ENCODE measurements around the gene CENPN.

Gene CENPN

DNA sequence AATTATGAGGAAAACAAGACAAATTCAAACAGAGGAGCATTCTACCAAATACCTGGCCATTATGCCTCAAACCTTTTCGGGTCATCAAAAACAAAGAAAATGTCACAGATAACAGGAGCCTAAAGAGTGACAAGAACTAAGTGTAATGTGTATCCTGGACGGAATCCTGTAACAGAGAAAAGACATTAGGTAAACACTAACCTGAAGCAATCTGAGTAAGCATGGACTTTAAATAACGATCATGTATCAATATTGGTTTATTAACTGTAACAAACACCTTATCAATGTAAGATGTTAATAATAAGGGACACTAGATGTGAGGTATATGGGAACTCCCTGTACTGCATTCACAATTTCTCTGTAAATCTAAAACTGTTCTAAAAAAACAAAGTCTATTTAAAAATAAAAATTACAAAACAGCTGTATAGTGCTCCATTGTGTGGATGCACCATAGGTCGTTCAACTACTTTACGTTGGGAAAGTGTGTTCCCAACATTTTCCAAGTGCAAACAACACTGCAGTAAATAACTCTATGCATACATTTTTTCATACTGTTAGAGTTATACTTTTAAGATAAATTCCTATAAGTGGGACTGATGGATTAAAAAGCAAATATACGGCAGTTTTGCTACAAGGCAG is 15.1 kb upstream of the CENPN start:
- no peak for DNase-seq (ENCODE audit: low read depth in 2 of 2)

DNA sequence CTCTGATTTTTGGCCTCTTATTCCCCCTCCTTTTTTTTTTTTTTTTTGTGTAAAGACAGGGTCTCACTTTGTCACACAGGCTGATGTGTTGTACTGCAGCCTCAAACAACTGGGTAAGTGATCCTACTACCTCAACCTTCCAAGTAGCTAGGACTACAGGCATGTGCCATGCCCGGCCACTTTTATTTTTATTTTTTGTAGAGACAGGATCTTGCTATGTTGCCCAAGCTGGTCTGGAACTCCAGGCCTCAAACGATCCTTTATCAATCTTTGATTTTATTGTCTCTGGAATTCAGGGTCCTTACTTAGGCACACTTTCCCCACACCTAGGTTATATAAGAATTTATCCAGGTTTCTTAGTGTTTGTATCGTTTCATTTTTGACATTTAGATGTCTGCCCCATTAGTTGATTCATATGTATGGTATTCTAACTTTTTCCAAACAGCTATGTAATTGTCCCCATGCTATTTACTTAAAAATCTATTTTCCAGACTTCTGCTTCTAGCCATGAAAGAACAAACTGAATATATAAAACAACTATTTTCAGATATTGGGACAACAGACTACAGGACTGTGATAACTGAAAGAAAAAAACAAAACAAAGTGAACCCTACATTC is 14.2 kb upstream of the CENPN start:
- no peak for DNase-seq (ENCODE audit: low read depth in 2 of 2)

GRCh38 chr16:80993307-80993706 is 13.7 kb upstream of the CENPN start:
- no peak for DNase-seq (ENCODE audit: low read depth in 2 of 2)

DNA sequence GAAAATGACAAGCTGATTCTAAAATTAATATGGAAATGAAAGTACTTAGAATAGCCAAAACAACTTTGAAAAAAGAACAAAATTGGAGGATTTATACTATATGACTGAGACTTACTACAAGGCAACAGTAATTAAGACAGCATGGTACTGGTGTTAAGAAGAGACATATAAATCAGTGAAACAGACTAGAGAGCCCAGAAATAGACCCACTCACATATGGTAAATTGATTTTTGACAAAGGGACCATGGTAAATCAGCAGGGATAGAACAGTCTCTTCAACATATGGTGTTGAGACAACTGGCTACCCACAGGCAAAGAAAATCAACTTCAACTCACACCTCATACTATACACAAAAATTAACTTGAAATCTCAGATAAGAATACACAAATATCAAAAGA is 13.2 kb upstream of the CENPN start:
- DNase-seq (ENCODE audit: low read depth in 2 of 2): no peak

DNA sequence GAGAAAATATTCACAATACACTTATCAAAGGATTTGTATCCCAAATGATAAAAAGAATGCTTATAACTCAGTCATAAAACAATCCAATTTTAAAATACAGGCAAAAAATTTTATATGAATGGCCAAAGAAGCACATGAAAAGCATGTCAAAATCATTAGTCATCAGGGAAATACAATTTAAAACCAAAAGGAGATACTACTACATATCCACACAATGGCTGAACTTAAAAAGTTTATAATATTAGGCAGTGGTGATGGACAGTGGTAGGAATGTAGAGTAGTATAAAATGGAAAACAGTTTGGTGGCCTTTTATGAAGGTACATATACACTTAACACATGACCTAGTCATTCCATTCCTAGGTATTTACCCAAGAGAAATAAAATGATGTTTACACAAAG is 12.6 kb upstream of the CENPN start:
- DNase-seq (ENCODE audit: low read depth in 2 of 2): no peak

GRCh38 chr16:80996688-80997138 is 10.3 kb upstream of the CENPN start:
- DNase-seq (ENCODE audit: low read depth in 2 of 2): no peak

DNA sequence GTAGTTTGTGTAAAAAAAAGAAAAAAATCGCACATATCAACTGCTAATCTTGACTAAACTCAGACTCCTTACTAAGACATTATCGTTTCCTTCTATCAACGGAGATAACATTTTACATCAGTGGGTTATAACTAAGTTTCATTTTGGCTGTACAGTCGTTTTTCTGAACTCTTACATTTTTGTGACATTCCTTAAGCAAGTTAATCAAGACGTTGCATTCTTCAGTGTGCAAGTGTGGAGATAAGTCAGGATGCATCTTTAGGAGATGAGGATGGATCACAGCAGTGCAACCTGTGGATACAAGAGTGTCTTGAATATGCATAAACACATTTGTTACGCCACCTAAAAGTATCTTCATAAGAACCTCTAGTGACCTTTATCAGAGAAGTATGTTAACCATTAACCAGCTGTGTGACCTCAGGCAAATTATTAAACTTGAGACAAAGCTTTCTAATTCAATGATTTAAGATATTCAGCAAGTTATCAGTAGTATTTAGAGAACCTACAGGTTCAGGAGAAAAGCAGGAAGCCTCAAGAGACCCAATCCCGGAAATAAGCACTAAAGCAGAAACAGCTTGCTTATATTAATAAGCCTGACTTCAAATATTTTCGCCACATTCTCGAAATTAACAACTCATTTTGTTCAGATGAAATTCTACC is 9.7 kb upstream of the CENPN start:
- DNase-seq (ENCODE audit: low read depth in 2 of 2): no peak

DNA sequence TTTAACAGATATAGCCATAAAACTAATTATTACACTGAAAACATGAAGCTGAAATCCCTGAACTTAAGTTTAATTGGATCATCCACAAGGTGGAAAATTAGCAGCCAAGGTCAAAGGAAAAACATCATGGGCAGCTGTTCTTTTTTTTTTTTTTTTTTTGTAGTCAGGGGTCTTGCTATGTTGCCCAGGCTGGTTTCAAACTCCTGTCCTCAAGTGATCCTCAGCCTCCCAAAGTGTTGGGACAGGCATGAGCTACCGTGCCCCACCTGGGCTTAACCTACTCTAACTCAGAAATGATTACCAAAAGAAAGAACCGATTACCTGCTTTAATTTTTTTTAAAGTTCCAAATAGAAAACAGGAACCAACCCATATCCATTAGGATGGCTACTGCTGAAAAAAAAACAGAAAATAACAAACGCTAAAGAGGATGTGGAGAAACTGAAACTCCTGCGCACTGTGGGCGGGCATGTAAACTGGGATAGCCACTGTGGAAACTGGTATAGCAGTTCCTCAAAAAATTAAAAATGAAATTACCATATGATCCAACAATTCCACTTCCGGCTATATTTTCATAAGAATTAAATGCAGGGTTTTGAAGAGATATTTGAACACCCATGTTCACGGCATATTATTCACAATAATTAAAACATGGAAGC is 8.9 kb upstream of the CENPN start:
- DNase-seq (ENCODE audit: low read depth in 2 of 2): no peak

GRCh38 chr16:81000873-81001272 is 6.1 kb upstream of the CENPN start:
- no peak for DNase-seq (ENCODE audit: low read depth in 2 of 2)

DNA sequence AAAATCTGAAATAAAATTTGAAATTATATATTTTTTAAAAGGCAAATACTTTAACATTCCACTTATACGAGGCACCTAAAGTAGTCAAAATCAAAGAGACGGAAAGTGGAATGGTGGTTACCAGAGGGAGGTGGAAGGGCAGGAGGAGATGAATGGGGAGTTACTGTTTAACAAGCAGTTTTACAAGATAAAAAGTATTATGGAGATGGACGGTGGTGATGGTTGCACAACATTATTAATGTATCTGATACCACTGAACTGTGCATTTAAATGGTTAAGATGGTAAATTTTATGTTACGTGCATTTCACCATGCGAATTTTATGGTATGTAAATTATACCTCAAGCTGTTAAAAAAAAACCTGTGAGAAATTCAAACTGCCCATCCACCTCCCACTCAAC is 5.7 kb upstream of the CENPN start:
- no peak for DNase-seq (ENCODE audit: low read depth in 2 of 2)

- DNase-seq (ENCODE audit: low read depth in 2 of 2): no peak
Observed at GRCh38 chr16:81003064-81003463, 4.0 kb upstream of the CENPN start.

- DNase-seq (ENCODE audit: low read depth in 2 of 2): no peak
Observed at GRCh38 chr16:81003610-81004460, 3.2 kb upstream of the CENPN start.

DNA sequence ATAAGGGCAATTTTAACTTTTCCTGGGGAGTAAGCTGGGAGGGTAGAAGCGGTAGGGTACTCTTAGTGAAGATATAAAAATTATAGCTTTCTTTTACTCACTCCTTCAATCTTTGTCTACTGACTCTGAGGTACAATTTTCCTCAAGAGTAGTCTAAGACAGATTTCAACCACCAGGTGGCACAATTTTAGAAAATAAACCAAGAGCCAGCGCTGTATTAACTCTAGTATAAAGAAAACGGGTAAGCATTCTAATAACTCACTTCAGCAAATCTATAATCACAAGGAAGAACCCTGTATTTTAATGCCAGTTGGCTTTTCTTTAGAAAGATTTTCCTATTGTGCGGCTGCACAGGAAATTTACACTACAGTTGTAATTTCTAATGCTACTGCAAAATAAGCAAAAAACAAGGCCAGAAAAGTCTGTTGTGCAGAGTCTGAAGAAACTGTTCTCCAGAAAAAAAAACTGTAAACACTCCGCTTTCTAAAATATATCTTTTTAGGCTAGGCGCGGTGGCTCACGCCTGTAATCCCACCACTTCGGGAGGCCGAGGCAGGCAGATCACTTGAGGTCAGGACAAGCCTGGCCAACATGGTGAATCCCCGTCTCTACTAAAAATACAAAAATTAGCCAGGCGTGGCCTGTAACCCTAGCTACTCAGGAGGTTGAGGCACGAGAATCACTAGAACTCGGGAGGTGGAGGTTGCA is 2.2 kb upstream of the CENPN start:
- DNase-seq (ENCODE audit: low read depth in 2 of 2): no peak

DNA sequence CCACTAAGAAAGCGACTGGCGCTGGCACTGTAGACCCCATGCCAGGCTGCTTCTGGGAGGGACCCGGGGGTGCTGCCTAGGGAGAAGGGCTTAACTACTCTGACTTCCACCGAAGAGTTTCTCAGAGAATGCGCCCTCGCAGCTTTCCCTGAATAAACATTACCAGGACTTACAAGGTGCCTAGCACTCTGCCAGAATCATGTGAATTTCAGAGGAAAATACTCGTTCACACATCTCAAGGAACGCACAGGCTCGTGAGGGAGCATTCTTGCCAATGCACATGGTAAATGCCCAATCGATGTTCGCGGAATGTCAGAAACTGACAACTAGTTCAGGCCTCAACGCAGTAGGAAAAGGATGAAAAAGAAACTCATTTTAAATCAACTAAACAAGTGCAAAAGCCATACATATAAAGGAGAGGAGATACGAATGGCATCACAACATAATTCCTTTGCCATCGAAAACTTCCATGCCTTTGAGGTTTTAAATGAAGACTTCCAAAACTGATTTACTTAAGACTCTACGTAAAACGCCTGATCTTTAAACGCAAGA is 1.3 kb upstream of the CENPN start:
- no peak for DNase-seq (ENCODE audit: low read depth in 2 of 2)

DNA sequence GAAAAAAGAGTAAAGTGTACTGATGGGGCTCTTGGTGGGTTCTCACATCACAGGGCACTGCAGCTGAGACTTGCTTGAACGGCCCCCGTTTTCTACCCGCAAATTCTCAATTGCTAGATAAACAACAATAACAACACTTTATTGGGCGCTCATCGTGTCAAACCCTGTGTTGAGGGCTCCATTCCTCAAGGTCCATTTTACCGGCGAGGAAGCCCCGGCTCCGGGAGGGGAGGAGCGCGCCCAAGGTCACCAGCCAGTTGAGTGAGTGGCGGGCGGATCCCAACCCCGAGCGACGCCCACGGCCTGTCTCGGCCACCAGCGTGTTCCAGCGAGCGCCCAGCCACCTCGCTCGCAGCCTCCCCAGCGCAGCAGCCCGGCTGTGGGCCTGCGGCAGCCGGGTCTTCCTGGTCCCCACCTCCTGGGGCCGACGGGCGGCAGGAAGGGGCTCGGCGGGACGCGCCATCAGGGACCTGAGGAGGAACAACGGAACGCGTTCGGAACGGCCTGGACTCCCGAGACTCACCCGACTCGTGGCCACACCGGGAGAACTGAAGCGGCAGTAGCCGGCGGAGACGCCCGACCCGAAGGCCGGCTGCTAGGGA is 702 bp upstream of the CENPN start:
- peak; percentile 47 to 72 for DNase-seq (ENCODE audit: low read depth in 2 of 2)

DNA sequence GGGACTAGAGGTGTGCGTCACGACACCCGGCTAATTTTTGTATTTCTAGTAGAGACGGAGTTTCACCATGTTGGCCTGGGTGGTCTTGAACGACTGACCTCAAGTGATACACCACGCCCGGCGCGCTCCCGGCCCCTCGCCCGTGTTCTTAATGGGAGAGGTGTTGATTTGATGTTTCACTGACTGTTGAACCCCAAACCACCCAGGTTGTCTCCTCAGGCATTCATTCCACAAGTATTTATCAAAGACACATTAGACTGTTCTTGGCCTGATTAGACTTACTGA is 1.4 kb downstream of the CENPN start:
- no peak for DNase-seq (ENCODE audit: low read depth in 2 of 2)

GRCh38 chr16:81012974-81013373 is 6.0 kb downstream of the CENPN start:
- no peak for DNase-seq (ENCODE audit: low read depth in 2 of 2)

- no peak for DNase-seq (ENCODE audit: low read depth in 2 of 2)
Observed at GRCh38 chr16:81014672-81015071, 7.7 kb downstream of the CENPN start.

GRCh38 chr16:81018496-81018895 is 11.5 kb downstream of the CENPN start:
- no peak for DNase-seq (ENCODE audit: low read depth in 2 of 2)

- no peak for DNase-seq (ENCODE audit: low read depth in 2 of 2)
Observed at GRCh38 chr16:81026429-81026828, 19.4 kb downstream of the CENPN start.

Data from stimulated activated CD8-positive, alpha-beta memory T cell treated with anti-CD3 and anti-CD28 coated beads, Interleukin-7, amount 100 ng/mL, for 4 hours (primary cell).